ENCODE data around the gene TCERG1.
A peak's percentile ranks its signal among the peaks of the same experiment; 100 is the strongest.
"Not testable (repeated sequence)": the region's sequence is repeated elsewhere in the genome, so short reads cannot be mapped to it uniquely, and the experiment has no call there.

The TCERG1 gene

GRCh38 chr5:146520731-146521130, 73.6 kb downstream of the TCERG1 start:
- no peak for DNase-seq (ENCODE audit: low spot score)

GRCh38 chr5:146521403-146522106, 74.4 kb downstream of the TCERG1 start:
- no peak for DNase-seq (ENCODE audit: low spot score)

DNA sequence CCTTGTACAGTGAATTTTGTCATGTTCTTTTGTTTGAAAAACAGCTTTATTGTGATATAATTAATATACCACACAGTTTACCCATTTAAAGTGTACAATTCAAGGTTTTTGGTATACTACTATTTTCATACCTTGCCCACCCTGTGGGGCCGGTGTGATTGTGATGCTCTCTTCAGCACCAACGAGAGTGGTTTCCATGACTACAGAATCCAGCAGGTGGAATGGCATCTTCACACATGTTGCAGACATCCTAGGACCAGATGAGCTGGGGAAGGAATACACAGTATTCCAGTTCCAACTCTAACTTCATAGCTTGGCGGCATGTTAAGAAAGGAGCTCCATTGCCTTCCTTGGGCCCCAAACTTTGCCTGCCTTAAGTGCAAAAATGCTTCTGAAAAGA, 76.6 kb downstream of the TCERG1 start:
- no peak for DNase-seq (ENCODE audit: low spot score)

- no peak for DNase-seq (ENCODE audit: low spot score)
Measured at GRCh38 chr5:146527785-146528184, 80.7 kb downstream of the TCERG1 start.

DNA sequence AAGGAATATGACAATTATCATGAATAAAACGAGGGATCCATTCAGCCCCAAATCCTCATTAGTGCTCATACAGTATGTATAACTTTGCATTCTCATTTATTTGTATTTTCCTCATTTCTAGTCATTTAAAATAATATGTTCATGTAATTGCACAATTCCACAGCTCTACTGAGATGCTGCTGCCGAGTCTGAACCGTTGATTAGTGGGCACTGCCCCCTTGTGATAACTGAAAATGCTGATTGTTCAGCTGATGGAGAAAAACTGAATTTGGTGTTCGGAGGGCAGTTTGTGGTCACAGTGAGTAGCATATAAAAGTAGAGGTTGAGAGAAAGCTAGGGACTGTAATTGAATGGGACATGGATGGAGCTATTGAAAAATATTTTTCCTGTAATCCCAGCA, 81.1 kb downstream of the TCERG1 start:
- no peak for DNase-seq (ENCODE audit: low spot score)

DNA sequence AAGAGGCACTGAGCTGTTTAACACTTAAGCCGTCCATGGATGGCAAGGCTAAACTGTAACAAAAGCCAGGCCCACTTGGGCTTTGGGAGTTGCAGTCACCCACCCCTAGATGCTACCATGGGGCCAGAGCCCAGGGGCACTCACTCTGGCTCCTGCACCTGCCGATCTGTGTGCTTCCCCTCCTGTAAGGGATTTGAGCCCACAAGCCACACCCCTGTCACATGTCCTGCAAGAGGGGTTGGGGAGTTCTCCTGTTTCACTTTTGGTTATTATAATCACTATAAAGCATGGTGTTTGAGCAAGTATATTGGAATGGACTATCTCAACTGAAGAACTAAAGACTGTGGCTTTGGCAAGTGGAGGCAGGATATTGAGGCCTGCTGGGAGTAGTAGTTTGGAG, 82.9 kb downstream of the TCERG1 start:
- DNase-seq (ENCODE audit: low spot score) = no peak

DNA sequence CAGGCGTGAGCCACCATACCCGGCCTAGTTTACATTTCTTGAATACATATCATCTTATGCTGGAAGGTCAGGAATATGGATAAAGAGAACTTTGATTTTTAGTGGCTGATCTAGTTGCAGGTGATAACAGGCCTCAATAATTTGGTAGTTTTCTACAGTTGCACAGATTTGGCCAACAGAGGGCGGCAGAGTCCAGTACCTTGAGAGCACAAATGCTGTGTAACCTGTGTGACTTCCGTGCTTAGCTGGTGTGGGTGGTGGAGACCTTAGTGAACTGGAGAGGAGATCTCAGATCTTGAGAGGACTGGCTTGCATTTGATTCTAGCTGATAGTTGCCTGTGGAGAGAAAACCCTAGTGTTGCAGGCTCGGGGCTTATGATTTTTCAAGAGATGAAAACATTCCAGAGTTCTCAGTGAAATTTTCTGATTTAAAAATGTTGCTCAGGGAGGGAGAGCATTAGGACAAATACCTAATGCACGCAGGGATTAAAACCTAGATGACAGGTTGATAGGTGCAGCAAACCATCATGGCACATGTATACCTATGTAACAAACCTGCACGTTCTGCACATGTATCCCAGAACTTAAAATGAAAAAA, 86.2 kb downstream of the TCERG1 start:
- peak; percentile 77 for DNase-seq (ENCODE audit: low spot score)

DNA sequence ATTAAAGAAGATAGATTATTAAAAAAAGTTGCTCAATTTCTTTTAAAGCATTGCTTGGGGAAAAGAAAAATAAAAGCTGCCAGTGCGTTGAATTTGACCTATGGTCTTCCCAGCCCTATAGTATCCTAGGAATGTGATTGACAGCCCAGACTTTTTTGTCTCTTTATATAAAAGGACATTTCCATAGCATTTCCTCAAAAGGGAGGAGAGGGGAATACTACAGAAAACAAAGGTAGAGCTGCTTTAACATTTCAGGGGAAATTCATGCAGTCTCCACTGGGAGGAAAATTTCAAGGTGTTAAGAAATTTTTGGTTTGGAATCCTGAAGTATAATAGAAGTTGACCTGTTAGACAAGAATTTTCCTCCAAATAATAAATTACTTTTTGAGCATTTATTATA, 86.7 kb downstream of the TCERG1 start:
- DNase-seq (ENCODE audit: low spot score) = no peak

- no peak for DNase-seq (ENCODE audit: low spot score)
Measured at GRCh38 chr5:146538432-146538831, 91.3 kb downstream of the TCERG1 start.

DNA sequence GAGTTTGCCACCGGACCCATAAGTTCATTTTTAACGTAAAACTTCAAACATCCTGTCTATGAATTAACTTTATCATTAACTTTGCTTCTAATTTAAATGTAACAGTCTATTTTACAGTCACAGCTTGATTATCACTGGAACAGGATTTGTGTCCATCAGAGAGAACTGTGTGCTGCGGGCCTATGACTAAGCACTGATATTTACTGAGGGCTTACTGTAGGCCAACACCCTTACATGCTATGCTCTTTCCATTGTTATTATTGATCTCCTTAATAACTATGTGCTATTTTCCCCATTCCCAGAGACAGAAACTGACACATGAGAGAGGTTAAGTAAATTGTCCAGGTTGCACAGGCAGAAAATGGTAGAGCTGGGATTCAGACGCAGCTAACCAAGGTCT, 92.8 kb downstream of the TCERG1 start:
- no peak for DNase-seq (ENCODE audit: low spot score)

GRCh38 chr5:146540414-146540813, 93.3 kb downstream of the TCERG1 start:
- DNase-seq (ENCODE audit: low spot score) = no peak

GRCh38 chr5:146541958-146542849, 95.1 kb downstream of the TCERG1 start:
- peak; percentile 86 for DNase-seq (ENCODE audit: low spot score)

GRCh38 chr5:146544232-146544631, 97.1 kb downstream of the TCERG1 start:
- DNase-seq (ENCODE audit: low spot score) = no peak

DNA sequence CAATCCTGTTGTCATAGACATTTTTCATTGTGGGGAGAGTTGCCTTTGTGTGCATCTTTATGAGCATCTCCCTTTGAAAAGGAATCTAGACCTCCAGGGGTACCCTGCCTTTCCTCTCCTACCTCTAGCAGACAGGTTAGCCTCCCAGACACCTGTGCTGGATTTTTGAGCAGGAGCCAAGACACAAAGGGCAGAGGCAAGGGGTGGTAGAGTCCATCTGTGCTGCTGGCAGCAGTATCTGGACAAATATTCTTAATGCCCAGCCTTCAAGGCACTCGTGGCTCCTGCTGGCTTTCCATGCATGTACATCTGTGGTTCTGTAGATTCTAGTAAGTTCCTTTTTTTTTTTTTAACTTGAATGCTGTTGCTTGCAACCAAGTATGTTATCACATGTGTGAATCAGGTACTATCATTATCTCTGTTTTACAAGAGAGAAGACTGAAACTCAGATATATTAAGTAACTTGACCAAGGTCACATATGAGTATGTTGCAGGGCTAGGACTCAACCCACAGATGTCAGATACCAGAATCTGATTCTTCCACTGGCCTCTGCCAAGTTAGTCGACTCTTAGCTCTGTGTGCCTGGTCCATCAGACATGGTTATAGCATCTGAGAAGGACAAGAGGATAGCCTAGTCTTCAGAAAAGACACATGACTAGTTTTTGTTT, 101.8 kb downstream of the TCERG1 start:
- DNase-seq (ENCODE audit: low spot score) = no peak

DNA sequence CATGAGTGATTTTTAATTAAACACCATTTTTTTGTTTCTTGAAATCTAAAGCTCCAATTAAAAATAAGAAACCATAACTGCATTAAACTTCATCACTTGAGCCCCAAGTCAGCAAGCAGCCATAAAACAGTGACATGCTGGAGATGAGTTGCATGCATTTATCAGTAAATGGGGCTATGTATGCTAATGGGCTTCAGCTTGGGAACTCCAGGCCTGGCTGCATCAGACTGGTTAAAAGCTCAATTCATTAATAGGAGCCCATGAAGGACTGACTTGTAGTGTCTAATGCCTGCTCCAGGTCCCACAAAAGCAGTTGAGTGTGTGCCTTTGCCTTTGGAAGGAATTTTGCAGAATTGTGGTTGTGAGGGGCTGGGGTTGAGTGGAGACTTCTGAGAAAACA, 102.5 kb downstream of the TCERG1 start:
- no peak for DNase-seq (ENCODE audit: low spot score)

GRCh38 chr5:146553446-146553845, 106.3 kb downstream of the TCERG1 start:
- DNase-seq (ENCODE audit: low spot score) = no peak

DNA sequence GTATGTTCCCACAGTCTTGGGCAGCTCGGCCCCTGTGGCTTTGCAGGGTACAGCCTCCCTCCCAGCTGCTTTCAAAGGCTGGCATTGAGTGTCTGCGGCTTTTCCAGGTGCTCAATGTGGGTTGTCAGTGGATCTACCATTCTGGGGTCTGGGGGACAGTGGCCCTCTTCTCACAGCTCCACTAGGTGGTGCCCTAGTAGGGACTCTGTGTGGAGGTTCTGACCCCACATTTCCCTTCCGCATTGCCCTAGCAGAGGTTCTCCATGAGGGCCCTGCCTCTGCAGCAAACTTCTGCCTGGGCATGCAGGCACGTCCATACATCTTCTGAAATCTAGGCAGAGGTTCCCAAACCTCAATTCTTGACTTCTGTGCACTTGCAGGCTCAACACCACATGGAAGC, 109.8 kb downstream of the TCERG1 start:
- DNase-seq (ENCODE audit: low spot score) = not testable (repeated sequence)

DNA sequence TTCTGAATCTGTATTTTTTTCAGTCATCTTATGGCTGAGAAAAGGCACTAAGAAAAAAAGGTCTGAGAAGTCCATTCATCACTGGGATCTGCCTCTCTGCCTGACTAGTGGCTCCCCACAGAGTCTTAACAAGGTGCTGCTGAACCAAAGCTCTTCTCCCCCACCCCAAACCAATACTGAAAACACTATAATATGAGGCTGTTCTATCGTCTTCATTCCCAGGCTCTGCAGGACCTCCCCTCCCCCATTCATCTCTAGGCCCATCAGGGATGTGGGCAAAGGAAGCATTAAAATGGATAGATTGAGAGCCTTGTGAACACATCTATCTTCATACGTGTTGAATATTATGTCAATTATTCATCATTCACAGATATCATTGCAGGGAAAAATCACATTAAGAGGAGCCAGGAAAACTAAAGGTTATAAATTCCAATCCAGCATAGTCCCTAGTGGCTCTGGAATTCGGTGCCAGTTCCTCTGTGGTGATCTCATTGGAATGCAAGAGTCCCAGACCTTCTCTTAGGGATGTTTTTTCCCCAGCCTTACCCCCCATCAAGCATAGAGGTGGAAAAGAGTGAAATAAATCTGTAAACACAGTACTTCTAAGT, 113.2 kb downstream of the TCERG1 start:
- no peak for DNase-seq (ENCODE audit: low spot score)
